Naive B cell (primary cell): ENCODE results near the gene TCERG1L. TPM values are rescaled to one million over a fixed set of nuclear protein-coding genes. Genes with fewer than 3 reads are reported as not detected.
A peak's percentile ranks its signal among the peaks of the same experiment; 100 is the strongest.

Source experiments
- ATAC-seq, 2 donors: fragments of 150-1000 bp; cut with Tn5 transposase; 2 replicates each; pipeline ENCODE4 v1.10.0; 2021; ENCODE audit warnings: low read depth in 2 of 2, mild to moderate bottlenecking in 2 of 2, moderate library complexity in 2 of 2
- DNase-seq: peaks from one replicate; pipeline ENCODE4 v3.0.0; 2022
- H3K27ac Mint-ChIP-seq, 6 donors: one replicate each; pipeline ENCODE4 v1.8.0; 2020 to 2022; ENCODE audit warnings: mild to moderate bottlenecking in 6 of 6, mixed read lengths in 6 of 6, moderate library complexity in 5 of 6, inconsistent platforms in 2 of 6
- H3K27me3 Mint-ChIP-seq, 3 donors: one replicate each; pipeline ENCODE4 v1.8.0; 2021 to 2022; ENCODE audit warnings: mixed read lengths in 3 of 3, mild to moderate bottlenecking in 1 of 3
- H3K36me3 Mint-ChIP-seq, 2 donors: one replicate each; pipeline ENCODE4 v1.8.0; 2020 to 2022; ENCODE audit warnings: mixed read lengths in 2 of 2, inconsistent platforms in 1 of 2, mild to moderate bottlenecking in 1 of 2
- H3K4me1 Mint-ChIP-seq, 3 donors: one replicate each; pipeline ENCODE4 v1.8.0; 2020 to 2022; ENCODE audit warnings: mixed read lengths in 3 of 3, inconsistent platforms in 1 of 3, mild to moderate bottlenecking in 1 of 3, moderate library complexity in 1 of 3
- H3K4me3 Mint-ChIP-seq, 8 donors: one replicate each; pipeline ENCODE4 v1.8.0; 2020 to 2022; ENCODE audit warnings: mild to moderate bottlenecking in 8 of 8, mixed read lengths in 8 of 8, moderate library complexity in 8 of 8, inconsistent platforms in 2 of 8
- H3K9me3 Mint-ChIP-seq, 7 donors: one replicate each; pipeline ENCODE4 v1.8.0; 2020 to 2022; ENCODE audit warnings: mixed read lengths in 7 of 7, mild to moderate bottlenecking in 5 of 7, inconsistent platforms in 2 of 7, moderate library complexity in 1 of 7
- polyA plus RNA-seq, 6 donors: library from polyadenylated mRNA; unstranded; fragments of 300-500 nt; fragmentation: Illumina TruSeq; gene quantifications; one replicate each; pipeline ENCODE4 v1.2.3, GENCODE V29; 2021; ENCODE audit warnings: low read depth in 6 of 6

Gene TCERG1L
- polyA plus RNA-seq, 6 donors from 2014 or later, result not detected

DNA sequence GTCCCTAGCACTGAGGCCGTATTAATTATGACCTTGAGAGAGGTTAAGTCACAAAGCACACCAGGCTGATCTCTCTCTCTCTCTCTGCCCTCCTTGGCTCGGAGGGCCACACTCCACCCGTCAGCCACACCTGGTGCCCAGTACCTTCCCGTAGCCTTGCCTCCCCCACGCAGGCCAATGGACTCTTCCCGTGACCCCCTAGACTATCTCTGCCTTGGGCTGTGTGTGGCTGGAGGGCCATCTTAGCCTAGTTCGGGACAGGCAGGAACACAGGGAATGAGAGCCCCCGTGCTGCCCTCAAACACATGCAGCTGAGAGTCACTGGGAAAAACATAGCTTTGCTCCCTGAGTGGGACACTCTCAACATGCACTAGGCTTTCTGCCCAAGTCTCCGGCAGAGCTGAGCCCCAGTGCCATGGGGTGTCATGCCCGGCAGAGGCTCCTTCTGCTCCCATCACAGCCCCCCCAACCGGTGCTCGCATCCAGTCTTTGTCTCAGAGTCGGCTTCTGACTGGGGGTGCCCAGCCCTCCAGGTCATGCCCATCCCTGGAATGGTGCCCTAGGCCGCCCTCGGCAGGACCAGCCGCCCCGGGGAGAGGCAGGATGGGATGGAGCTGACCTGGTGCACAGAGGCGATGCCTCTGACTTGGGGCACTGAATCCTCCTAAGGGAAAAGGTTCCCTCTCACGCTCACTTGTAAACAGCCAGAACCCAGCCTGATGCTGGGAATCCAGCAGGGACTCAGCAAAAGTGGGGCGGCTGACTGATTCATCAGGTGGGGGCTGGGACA, 63.0 kb downstream of the TCERG1L start:
- Mint-ChIP-seq H3K4me3 (no peak overlapping the region), H3K9me3 (no peaks in the 10 kb centered on the region), H3K4me1 (no peaks in the 10 kb centered on the region), H3K27me3 (peaks cover 8 to 15% (median 10%) of the 10 kb centered on the region in 3 donors), H3K27ac (no peak overlapping the region), H3K36me3 (no peaks in the 10 kb centered on the region)
- ATAC-seq (no peak), DNase-seq (no peak)

- no peaks in the 10 kb centered on the region for H3K4me1 Mint-ChIP-seq
- no peak overlapping the region for H3K27ac Mint-ChIP-seq
- ATAC-seq (no peak), DNase-seq (no peak)
- no peak overlapping the region for H3K4me3 Mint-ChIP-seq
- H3K27me3 Mint-ChIP-seq, result peaks cover 8 to 15% (median 10%) of the 10 kb centered on the region in 3 donors
- H3K36me3 Mint-ChIP-seq, result no peaks in the 10 kb centered on the region
- no peaks in the 10 kb centered on the region for H3K9me3 Mint-ChIP-seq
These were observed 63.6 kb downstream of the TCERG1L start for GRCh38 chr10:131247873-131248272.

DNA sequence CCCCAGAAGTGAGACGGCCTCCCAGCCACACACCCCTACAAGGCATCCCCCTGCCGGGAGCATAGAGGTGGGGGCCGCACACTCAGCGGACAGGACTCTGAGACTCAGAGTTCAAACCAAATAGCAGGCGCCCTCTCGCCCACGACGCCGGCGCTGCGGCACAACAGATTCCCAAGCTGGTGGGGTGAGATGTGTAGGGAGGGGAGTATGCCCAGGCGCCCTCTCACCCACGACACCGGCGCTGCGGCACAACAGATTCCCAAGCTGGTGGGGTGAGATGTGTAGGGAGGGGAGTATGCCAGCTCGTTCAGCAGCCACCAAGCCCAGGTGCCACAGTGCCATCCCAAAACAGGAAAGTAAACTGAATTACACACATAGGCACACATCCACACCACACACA, 64.7 kb downstream of the TCERG1L start:
- no peak overlapping the region for H3K27ac Mint-ChIP-seq
- ATAC-seq, result no peak

GRCh38 chr10:131246089-131246488, 65.4 kb downstream of the TCERG1L start:
- H3K4me1 Mint-ChIP-seq, result no peaks in the 10 kb centered on the region
- H3K27ac Mint-ChIP-seq, result peak overlapping the region in 1 of 6 donors; percentile 59
- no peak overlapping the region for H3K4me3 Mint-ChIP-seq
- H3K36me3 Mint-ChIP-seq, result no peaks in the 10 kb centered on the region
- H3K27me3 Mint-ChIP-seq, result peaks cover 3 to 7% (median 6%) of the 10 kb centered on the region in 3 donors
- H3K9me3 Mint-ChIP-seq, result peaks cover 0 to 2% (median 0%) of the 10 kb centered on the region in 7 donors
- ATAC-seq, result no peak
- DNase-seq, result no peak

More for the DNA sequence above, 64.7 kb downstream of the TCERG1L start:
- Mint-ChIP-seq H3K4me1 (no peaks in the 10 kb centered on the region), H3K4me3 (no peak overlapping the region), H3K36me3 (no peaks in the 10 kb centered on the region), H3K27me3 (peaks cover 6 to 13% (median 7%) of the 10 kb centered on the region in 3 donors), H3K9me3 (no peaks in the 10 kb centered on the region)
- no peak for DNase-seq

- H3K36me3 Mint-ChIP-seq, result no peaks in the 10 kb centered on the region
- H3K4me1 Mint-ChIP-seq, result no peaks in the 10 kb centered on the region
- peaks cover 5 to 7% (median 6%) of the 10 kb centered on the region in 3 donors for H3K27me3 Mint-ChIP-seq
- H3K9me3 Mint-ChIP-seq, result peaks cover 0 to 2% (median 0%) of the 10 kb centered on the region in 7 donors
- ATAC-seq (no peak), DNase-seq (no peak)
- H3K27ac Mint-ChIP-seq, result peak overlapping the region in 1 of 6 donors; percentile 59
- no peak overlapping the region for H3K4me3 Mint-ChIP-seq
These were observed 66.0 kb downstream of the TCERG1L start for GRCh38 chr10:131245475-131246059.

DNA sequence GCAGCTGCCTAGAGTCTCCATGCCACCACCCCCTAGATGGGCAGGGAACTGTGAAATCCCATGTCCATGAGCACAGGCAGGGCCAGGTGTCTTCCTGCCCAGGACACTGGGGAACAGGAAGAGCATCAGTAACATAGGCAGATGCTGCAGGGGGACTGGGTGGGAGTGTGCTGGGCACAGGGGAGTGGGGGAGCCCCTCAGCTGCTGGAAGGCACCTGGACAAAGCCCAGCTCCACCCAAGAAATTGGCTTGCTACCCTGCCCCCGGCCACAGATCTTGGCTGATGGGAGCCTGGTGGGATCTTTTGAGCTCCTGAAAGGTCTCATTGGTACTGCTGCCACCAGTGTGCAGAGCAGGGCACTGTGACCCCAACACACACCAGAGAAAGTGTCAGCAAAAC, 66.7 kb downstream of the TCERG1L start:
- no peak overlapping the region for H3K4me3 Mint-ChIP-seq
- peaks cover 6 to 8% (median 7%) of the 10 kb centered on the region in 3 donors for H3K27me3 Mint-ChIP-seq
- no peaks in the 10 kb centered on the region for H3K4me1 Mint-ChIP-seq
- H3K27ac Mint-ChIP-seq, result no peak overlapping the region
- H3K36me3 Mint-ChIP-seq, result no peaks in the 10 kb centered on the region
- peaks cover 0 to 2% (median 0%) of the 10 kb centered on the region in 7 donors for H3K9me3 Mint-ChIP-seq
- DNase-seq (no peak), ATAC-seq (no peak)

GRCh38 chr10:131243076-131243475, 68.4 kb downstream of the TCERG1L start:
- H3K27me3 Mint-ChIP-seq, result peaks cover 7 to 12% (median 8%) of the 10 kb centered on the region in 3 donors
- peaks cover 0 to 2% (median 0%) of the 10 kb centered on the region in 7 donors for H3K9me3 Mint-ChIP-seq
- H3K4me3 Mint-ChIP-seq, result no peak overlapping the region
- DNase-seq (no peak), ATAC-seq (no peak)
- H3K36me3 Mint-ChIP-seq, result no peaks in the 10 kb centered on the region
- peak overlapping the region in 1 of 6 donors; percentile 42 for H3K27ac Mint-ChIP-seq
- no peaks in the 10 kb centered on the region for H3K4me1 Mint-ChIP-seq

- Mint-ChIP-seq H3K36me3 (no peaks in the 10 kb centered on the region), H3K27me3 (peaks cover 7 to 12% (median 8%) of the 10 kb centered on the region in 3 donors), H3K4me1 (no peaks in the 10 kb centered on the region), H3K27ac (no peak overlapping the region), H3K9me3 (peaks cover 0 to 2% (median 0%) of the 10 kb centered on the region in 7 donors), H3K4me3 (no peak overlapping the region)
- ATAC-seq (no peak), DNase-seq (no peak)
These were observed 69.5 kb downstream of the TCERG1L start for GRCh38 chr10:131242007-131242406.

GRCh38 chr10:131240691-131241090, 70.8 kb downstream of the TCERG1L start:
- DNase-seq, result no peak
- Mint-ChIP-seq H3K4me3 (no peak overlapping the region), H3K27ac (no peak overlapping the region), H3K27me3 (peaks cover 7 to 12% (median 8%) of the 10 kb centered on the region in 3 donors), H3K9me3 (peaks cover 0 to 2% (median 0%) of the 10 kb centered on the region in 7 donors), H3K36me3 (no peaks in the 10 kb centered on the region), H3K4me1 (no peaks in the 10 kb centered on the region)
- no peak for ATAC-seq

GRCh38 chr10:131239926-131240325, 71.6 kb downstream of the TCERG1L start:
- no peak for ATAC-seq
- H3K36me3 Mint-ChIP-seq, result no peaks in the 10 kb centered on the region

DNA sequence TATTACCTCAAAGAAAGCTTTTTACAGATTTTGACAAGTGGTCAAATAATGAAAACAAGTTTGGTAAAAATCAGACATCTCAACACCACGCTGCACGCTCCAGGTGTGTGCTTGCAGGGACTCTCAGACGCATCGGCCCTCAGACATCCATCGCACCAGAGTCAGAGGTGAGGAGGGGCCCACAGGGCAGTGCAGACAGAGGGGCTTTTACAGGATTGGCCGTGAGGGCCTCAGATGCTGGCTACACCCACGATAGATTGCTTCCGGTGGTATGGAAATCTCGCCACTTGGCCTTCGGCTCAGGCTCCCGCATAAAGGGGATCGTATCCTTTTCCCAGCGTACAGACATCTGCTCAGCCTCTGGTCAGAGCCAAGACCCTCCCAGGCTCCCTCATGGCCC, 72.1 kb downstream of the TCERG1L start:
- no peaks in the 10 kb centered on the region for H3K4me1 Mint-ChIP-seq
- H3K36me3 Mint-ChIP-seq, result no peaks in the 10 kb centered on the region
- no peak overlapping the region for H3K27ac Mint-ChIP-seq
- no peak overlapping the region for H3K4me3 Mint-ChIP-seq
- peaks cover 0 to 2% (median 0%) of the 10 kb centered on the region in 7 donors for H3K9me3 Mint-ChIP-seq
- ATAC-seq, result no peak
- H3K27me3 Mint-ChIP-seq, result peaks cover 7 to 12% (median 8%) of the 10 kb centered on the region in 3 donors
- DNase-seq, result no peak

More at GRCh38 chr10:131239926-131240325, 71.6 kb downstream of the TCERG1L start:
- DNase-seq, result no peak
- Mint-ChIP-seq H3K27me3 (peaks cover 7 to 12% (median 8%) of the 10 kb centered on the region in 3 donors), H3K9me3 (peaks cover 0 to 2% (median 0%) of the 10 kb centered on the region in 7 donors), H3K27ac (no peak overlapping the region), H3K4me3 (no peak overlapping the region), H3K4me1 (no peaks in the 10 kb centered on the region)

GRCh38 chr10:131238669-131239280, 72.7 kb downstream of the TCERG1L start:
- Mint-ChIP-seq H3K4me1 (no peaks in the 10 kb centered on the region), H3K36me3 (no peaks in the 10 kb centered on the region), H3K4me3 (no peak overlapping the region)

GRCh38 chr10:131237991-131238651, 73.4 kb downstream of the TCERG1L start:
- Mint-ChIP-seq H3K36me3 (no peaks in the 10 kb centered on the region), H3K4me3 (no peak overlapping the region), H3K9me3 (peaks cover 0 to 5% (median 2%) of the 10 kb centered on the region in 7 donors), H3K27ac (no peak overlapping the region), H3K27me3 (peaks cover 7 to 12% (median 8%) of the 10 kb centered on the region in 3 donors), H3K4me1 (no peaks in the 10 kb centered on the region)
- ATAC-seq (no peak), DNase-seq (no peak)

More at GRCh38 chr10:131238669-131239280, 72.7 kb downstream of the TCERG1L start:
- no peak for DNase-seq
- Mint-ChIP-seq H3K9me3 (peaks cover 0 to 3% (median 2%) of the 10 kb centered on the region in 7 donors), H3K27ac (no peak overlapping the region), H3K27me3 (peaks cover 7 to 12% (median 8%) of the 10 kb centered on the region in 3 donors)
- no peak for ATAC-seq
